ENCODE results near the gene GHRHR. TPM values are rescaled to one million over a fixed set of nuclear protein-coding genes. Genes with fewer than 3 reads are reported as not detected.
A peak's percentile ranks its signal among the peaks of the same experiment; 100 is the strongest.

GHRHR gene
- polyA plus RNA-seq, 3 donors, result not detected

DNA sequence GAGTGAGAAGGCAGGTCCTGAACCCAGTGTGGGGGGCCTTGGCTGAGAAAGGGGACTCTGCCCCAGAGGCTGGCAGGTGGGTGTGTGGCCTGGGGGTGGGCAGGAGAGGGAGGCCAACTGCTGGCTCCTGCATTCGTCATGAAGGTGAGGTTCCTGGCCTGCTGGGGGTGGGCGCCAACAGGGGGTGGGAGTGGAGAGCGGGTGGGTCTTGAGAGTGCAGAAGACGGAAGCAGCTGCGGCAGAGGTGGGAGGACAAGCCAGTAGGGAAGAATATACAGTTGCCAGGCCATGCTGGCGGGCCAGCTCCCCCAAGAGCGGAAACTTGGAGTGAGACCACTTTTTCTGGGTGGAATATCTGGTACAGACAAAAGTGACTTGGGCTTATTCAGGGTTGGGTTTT, 23.4 kb downstream of the GHRHR start:
- Histone ChIP-seq H3K36me3 (replicated peaks in 1 of 2; ENCODE audit: control insufficient read depth in 1 of 2, insufficient read depth in 2 of 2, low read length in 2 of 2) (no peaks in the 10 kb centered on the region), H3K9ac (ENCODE audit: insufficient read depth, low read length, poor library complexity, severe bottlenecking) (no peak overlapping the region), H3K27me3 (ENCODE audit: control insufficient read depth in 2 of 2, insufficient read depth in 2 of 2, low read length in 2 of 2) (peaks cover 0 to 24% of the 10 kb centered on the region in 2 donors), H3K4me1 (ENCODE audit: control insufficient read depth in 1 of 2, insufficient read depth in 2 of 2, low read length in 2 of 2) (peaks cover 0 to 10% of the 10 kb centered on the region in 2 donors), H4K20me1 (ENCODE audit: insufficient read depth, low read length) (no peaks in the 10 kb centered on the region), H3K79me2 (ENCODE audit: insufficient read depth, low read length) (no peaks in the 10 kb centered on the region), H2AFZ (ENCODE audit: insufficient read depth, low read depth, low read length, poor library complexity, severe bottlenecking) (no peak overlapping the region), H3K27ac (ENCODE audit: low read depth in 1 of 2, low read length in 2 of 2) (no peak overlapping the region), H3K9me3 (replicated peaks in 1 of 2; ENCODE audit: control insufficient read depth in 1 of 2, insufficient read depth in 1 of 2, low read length in 2 of 2) (no peaks in the 10 kb centered on the region), H3K4me2 (replicated peaks; ENCODE audit: extremely low read depth, low read length, poor library complexity, severe bottlenecking) (no peak overlapping the region), H3K4me3 (replicated peaks in 1 of 3; ENCODE audit: low read depth in 2 of 3, low read length in 3 of 3) (no peak overlapping the region)
- Mint-ChIP-seq H3K27me3 (ENCODE audit: low read depth in 3 of 3) (peaks cover 22 to 41% (median 27%) of the 10 kb centered on the region in 3 donors), H3K27ac (peak overlapping the region in 1 of 7 donors; percentile 41), H3K9me3 (peaks cover 0 to 4% (median 0%) of the 10 kb centered on the region in 7 donors), H3K4me3 (peak overlapping the region in 1 of 2 donors; percentile 17), H3K36me3 (no peaks in the 10 kb centered on the region), H3K4me1 (peaks cover 12% of the 10 kb centered on the region)
- TF ChIP-seq, protein P1, sequence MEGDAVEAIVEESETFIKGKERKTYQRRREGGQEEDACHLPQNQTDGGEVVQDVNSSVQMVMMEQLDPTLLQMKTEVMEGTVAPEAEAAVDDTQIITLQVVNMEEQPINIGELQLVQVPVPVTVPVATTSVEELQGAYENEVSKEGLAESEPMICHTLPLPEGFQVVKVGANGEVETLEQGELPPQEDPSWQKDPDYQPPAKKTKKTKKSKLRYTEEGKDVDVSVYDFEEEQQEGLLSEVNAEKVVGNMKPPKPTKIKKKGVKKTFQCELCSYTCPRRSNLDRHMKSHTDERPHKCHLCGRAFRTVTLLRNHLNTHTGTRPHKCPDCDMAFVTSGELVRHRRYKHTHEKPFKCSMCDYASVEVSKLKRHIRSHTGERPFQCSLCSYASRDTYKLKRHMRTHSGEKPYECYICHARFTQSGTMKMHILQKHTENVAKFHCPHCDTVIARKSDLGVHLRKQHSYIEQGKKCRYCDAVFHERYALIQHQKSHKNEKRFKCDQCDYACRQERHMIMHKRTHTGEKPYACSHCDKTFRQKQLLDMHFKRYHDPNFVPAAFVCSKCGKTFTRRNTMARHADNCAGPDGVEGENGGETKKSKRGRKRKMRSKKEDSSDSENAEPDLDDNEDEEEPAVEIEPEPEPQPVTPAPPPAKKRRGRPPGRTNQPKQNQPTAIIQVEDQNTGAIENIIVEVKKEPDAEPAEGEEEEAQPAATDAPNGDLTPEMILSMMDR (IDR thresholded peaks at IDR 0.05), result no peak
- WGBS (ENCODE audit: insufficient coverage), result 57% methylated on average over 7 of the region's 7 CpGs
- intact Hi-C loops (cut with micrococcal nuclease), result no loop called here
- no peak for DNase-seq

DNA sequence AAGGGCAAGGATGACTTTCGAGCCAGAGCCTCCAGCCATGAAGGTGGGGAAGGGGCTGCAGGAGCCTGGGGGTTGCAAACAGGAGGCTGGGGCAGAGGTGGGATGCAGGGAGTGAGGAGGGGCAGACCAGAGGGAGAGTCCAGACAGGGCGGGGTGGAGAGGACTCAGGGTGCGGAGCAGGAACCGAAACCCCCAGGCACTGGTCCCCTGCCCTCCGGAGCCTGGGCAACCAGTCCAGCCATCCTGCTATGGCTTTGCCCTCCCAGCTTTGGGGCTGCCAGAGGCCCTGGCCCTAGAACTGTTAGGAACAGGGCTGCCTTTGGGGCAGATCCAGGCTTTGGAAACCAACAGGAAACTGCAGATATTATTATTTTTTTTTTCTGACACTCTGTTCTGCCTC, 24.2 kb downstream of the GHRHR start:
- Mint-ChIP-seq H3K4me3 (no peak overlapping the region), H3K27me3 (ENCODE audit: low read depth in 3 of 3) (peaks cover 24 to 41% (median 27%) of the 10 kb centered on the region in 3 donors)

More for the DNA sequence above, 24.2 kb downstream of the GHRHR start:
- H3K27ac ChIP-seq (ENCODE audit: low read depth in 1 of 2, low read length in 2 of 2), result no peak overlapping the region
- no peak overlapping the region for H3K4me2 ChIP-seq (replicated peaks; ENCODE audit: extremely low read depth, low read length, poor library complexity, severe bottlenecking)
- H3K9me3 Mint-ChIP-seq, result peaks cover 0 to 4% (median 0%) of the 10 kb centered on the region in 7 donors
- no peaks in the 10 kb centered on the region for H3K36me3 Mint-ChIP-seq
- no peak overlapping the region for H3K4me3 ChIP-seq (replicated peaks in 1 of 3; ENCODE audit: low read depth in 2 of 3, low read length in 3 of 3)
- H3K4me1 Mint-ChIP-seq, result peaks cover 12% of the 10 kb centered on the region
- no peaks in the 10 kb centered on the region for H3K9me3 ChIP-seq (replicated peaks in 1 of 2; ENCODE audit: control insufficient read depth in 1 of 2, insufficient read depth in 1 of 2, low read length in 2 of 2)
- intact Hi-C loops (cut with micrococcal nuclease), result no loop called here
- TF ChIP-seq, protein P1 (IDR thresholded peaks at IDR 0.05), result no peak
- H4K20me1 ChIP-seq (ENCODE audit: insufficient read depth, low read length), result no peaks in the 10 kb centered on the region
- no peaks in the 10 kb centered on the region for H3K36me3 ChIP-seq (replicated peaks in 1 of 2; ENCODE audit: control insufficient read depth in 1 of 2, insufficient read depth in 2 of 2, low read length in 2 of 2)
- DNase-seq, result no peak
- H3K27me3 ChIP-seq (ENCODE audit: control insufficient read depth in 2 of 2, insufficient read depth in 2 of 2, low read length in 2 of 2), result peaks cover 0 to 24% of the 10 kb centered on the region in 2 donors
- H3K4me1 ChIP-seq (ENCODE audit: control insufficient read depth in 1 of 2, insufficient read depth in 2 of 2, low read length in 2 of 2), result peaks cover 0 to 10% of the 10 kb centered on the region in 2 donors
- no peak overlapping the region for H3K9ac ChIP-seq (ENCODE audit: insufficient read depth, low read length, poor library complexity, severe bottlenecking)
- no peaks in the 10 kb centered on the region for H3K79me2 ChIP-seq (ENCODE audit: insufficient read depth, low read length)
- H3K27ac Mint-ChIP-seq, result no peak overlapping the region
- WGBS (ENCODE audit: insufficient coverage), result 98% methylated on average over 4 of the region's 5 CpGs
- no peak overlapping the region for H2AFZ ChIP-seq (ENCODE audit: insufficient read depth, low read depth, low read length, poor library complexity, severe bottlenecking)

Data from CD14-positive monocyte (primary cell).